OCI-LY1 (cell line): ENCODE results near the gene TRIM2.
"Not testable (repeated sequence)": the region's sequence is repeated elsewhere in the genome, so short reads cannot be mapped to it uniquely, and the experiment has no call there.

ENCODE experiments used
- EZH2 ChIP-seq: fragments of 200-600 bp; sonication (generic), shearing (Covaris generic); IDR thresholded peaks from 2 replicates; pipeline ENCODE4 v1.8.0; 2017; ENCODE audit warnings: borderline replicate concordance, mixed run types, mild to moderate bottlenecking, antibody characterized with exemption, low read length, moderate library complexity, mixed read lengths
- TF ChIP-seq, protein P1 (sequence below): fragments of 200-600 bp; sonication (generic), shearing (Covaris generic); IDR thresholded peaks from 2 replicates; pipeline ENCODE4 v1.5.1; 2017; ENCODE audit warnings: mild to moderate bottlenecking, antibody characterized with exemption, low read length, moderate library complexity, mixed read lengths

GRCh38 chr4:153203746-153204145 lies 497 bp upstream of the TRIM2 start:
- TF ChIP-seq, protein P1, sequence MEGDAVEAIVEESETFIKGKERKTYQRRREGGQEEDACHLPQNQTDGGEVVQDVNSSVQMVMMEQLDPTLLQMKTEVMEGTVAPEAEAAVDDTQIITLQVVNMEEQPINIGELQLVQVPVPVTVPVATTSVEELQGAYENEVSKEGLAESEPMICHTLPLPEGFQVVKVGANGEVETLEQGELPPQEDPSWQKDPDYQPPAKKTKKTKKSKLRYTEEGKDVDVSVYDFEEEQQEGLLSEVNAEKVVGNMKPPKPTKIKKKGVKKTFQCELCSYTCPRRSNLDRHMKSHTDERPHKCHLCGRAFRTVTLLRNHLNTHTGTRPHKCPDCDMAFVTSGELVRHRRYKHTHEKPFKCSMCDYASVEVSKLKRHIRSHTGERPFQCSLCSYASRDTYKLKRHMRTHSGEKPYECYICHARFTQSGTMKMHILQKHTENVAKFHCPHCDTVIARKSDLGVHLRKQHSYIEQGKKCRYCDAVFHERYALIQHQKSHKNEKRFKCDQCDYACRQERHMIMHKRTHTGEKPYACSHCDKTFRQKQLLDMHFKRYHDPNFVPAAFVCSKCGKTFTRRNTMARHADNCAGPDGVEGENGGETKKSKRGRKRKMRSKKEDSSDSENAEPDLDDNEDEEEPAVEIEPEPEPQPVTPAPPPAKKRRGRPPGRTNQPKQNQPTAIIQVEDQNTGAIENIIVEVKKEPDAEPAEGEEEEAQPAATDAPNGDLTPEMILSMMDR: not testable (repeated sequence)
- not testable (repeated sequence) for TF ChIP-seq EZH2
